Fibroblast of peridontal ligament (primary cell): Measurements from ENCODE around the gene SCD5.

Experiments used
- DNase-seq: peaks from one replicate; pipeline ENCODE4 v3.0.0-alpha.2; 2010; ENCODE audit errors: extremely low read depth

The SCD5 gene

DNA sequence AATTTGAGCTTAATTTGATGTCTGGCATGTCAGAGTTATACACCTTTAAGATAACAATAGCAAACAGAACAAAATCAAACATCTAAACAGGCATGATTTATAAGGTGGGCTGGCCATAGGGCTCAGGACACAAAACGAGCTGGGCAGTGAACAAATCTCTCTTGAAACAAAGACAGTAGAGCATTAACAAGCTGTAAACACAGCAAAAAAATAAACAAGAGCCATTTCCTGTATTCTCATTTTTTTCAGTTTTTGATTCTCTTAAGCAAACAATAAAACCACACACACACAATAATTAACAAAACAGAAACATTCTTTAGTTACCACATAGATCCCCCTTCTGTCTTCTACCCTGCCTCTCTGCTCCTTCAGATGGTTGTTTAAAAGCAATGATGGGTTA, 168.5 kb downstream of the SCD5 start:
- DNase-seq = no peak

DNA sequence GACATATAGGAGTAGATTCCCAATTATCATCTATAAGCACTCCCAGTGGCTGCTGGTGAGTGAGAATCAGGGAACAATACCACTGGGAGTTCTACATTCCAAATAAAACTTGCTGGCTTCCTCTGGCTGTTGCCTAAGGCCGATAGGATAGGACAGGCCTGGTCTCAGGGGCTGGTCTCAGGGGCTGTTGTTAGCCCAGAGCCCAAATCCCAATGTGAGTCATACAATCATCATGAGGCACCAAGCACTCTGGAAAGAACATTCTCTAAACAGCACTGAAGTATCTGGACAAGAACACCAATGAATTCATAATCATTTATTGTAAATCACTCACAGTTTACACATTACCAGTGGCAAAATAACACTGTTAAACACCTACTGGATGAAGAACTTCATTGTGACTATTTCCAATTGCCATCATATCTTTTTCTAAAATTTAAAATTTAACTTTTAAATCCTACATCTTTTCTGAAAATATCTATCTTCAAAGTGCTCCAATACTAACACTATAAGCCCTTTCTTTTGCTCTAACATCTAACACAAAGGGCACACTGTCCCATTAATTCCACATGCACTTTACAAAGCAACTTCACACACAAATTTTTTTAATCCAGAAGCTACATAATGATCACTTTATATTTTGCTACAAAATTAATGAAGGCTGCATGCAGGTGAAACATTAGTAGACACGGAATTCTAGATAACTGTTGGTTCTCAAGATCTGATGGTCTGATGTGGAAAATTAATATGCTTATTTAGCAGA, 169.2 kb downstream of the SCD5 start:
- no peak for DNase-seq

DNA sequence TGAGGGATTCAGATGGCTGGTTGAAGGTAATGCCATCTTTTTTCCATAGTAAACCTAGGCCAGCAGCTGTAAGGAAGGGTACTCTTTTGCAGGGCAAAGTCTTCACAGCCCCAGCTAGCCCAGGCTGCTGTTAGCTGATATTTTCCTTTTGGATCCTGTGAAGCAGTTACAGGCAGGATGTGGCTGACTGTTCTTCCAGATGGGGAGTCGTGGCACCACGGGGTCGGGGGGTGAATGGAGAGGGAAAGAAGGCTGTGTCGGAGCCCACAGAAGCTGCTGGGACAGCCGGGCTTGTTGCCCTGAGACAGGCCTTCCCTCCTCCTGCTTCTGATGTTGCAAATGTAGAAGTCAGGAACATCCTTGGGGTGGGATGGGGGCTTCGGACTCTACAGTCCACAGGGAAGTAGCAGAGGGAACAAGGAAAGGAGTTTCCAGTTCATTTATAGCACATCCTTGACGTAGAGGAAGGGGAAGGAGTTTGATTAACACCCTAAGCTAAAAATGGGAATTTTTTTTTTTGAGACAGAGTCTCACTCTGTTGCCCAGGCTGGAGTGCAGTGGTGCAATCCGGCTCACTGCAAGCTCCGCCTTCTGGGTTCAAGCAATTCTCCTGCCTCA, 172.2 kb downstream of the SCD5 start:
- DNase-seq = no peak

DNA sequence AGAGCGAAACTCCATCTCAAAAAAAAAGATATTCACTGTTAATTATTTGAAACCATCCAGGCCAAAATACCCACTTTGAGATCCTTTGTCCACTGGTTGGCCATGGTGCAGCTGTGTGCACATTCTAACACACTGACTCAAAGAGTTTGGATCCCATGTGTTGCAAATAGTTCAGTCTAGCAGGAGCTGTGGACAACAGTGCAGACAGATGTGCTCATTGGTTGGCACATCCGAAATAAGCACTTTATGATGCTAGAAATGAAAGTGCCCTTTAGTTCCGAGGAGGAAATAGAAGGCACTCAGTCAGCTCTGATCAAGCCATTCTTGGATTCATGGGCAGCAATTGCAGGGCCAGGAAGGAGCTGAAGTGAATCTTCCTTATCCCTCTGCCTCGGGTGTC, 173.8 kb downstream of the SCD5 start:
- no peak for DNase-seq

DNA sequence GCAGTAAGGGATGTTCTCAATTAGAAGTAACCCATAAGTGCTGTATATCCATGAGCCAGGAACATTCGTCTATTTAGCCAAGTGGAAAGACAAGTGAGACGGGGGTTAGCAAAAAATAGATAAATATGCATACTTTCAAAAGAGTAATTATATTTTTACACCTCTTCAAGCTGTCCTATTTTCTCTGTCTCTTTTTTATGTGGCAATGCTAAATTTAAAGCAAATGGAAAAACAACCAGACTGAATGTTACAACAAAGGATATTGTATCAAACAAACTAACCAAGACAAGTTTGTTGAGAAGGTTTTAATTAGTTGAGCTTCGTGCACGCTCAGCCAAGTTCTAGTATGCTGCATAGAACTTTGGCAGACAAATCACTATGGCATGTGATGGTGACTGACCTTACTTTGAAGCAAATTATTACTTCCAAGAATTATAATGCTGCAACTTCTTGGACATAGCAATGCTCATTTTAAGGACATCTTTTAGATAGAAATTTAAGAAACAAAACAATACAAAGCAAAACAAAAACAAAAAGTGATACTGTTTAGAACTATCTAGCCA, 175.4 kb downstream of the SCD5 start:
- peak; percentile 12 for DNase-seq

GRCh38 chr4:82621251-82621650, 177.3 kb downstream of the SCD5 start:
- DNase-seq = no peak

DNA sequence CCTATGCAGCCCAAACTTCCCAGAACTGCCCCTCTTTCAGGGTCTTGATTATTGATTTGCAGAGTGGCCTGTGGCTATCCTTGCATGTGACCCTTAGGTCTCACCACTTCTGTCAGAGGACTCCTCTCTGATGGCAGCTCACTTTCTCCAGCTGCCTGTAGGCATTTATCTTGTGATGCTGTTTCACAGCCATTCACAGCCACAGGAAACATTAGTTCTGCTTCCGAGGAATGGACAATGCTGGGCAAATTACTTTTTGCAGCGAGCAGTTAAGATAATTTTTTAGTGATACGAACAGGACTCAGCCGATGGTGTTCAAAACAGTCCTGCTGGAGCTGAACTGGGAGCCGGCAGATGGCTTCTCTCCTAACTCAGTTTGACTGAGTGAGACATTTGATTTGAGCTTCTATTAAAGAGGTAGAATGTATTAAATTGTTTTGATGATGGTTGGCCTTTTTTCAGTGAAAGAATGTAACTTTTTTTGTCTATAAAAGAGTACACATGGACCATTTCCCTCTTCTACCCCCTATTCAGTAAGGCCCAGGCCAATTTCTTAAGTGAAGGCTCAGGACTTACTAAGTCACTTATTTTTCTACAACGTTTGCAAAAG, 178.4 kb downstream of the SCD5 start:
- DNase-seq = no peak

DNA sequence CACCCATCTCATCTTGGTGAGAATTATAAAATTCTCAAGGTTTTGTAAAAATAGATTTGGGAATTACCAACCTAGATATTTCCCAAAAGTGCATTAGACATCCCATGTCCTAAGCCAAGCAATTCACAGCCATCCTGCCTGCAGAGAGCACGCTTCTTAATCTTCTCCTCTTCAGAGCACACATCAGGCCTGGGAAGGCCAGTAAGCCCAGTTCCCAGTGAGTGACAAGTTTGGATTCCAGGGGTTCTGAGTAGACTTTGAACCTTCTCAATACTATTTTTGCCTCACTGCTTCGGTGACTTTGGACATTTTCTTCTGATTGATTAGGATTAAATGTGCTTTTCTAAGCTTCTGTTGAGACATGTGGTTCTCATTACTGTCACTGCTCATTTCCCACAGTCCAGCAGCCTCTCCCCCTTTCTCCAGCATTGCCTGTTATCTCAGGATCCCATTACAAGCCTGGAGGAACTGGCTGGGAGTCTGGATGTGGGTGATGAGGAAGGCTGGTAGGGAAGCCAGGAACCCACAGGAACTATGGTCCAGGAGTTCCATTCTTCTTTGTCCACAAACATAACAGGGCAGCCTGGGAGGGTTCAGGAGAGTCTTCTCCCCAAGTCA, 180.4 kb downstream of the SCD5 start:
- peak; percentile 63 for DNase-seq

GRCh38 chr4:82614838-82615449, 183.7 kb downstream of the SCD5 start:
- DNase-seq = no peak

DNA sequence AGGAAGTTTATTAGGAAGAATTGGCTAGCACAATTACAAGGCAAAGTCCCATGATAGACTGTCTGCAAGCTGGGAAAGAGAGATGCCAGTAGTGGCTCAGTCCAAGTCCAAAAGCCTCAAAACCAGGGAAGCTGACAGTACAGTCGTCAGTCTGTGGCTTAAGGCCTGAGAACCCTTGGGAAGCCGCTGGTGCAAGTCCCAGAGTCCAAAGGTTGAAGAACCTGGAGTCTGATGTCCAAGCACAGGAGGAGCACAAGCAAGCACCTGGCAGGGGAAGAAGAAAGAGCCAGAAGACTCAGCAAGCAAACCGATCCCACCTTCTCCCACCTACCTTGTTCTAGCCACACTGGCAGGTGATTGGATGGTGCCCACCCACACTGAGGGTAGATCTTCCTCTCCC, 185.5 kb downstream of the SCD5 start:
- DNase-seq = no peak

DNA sequence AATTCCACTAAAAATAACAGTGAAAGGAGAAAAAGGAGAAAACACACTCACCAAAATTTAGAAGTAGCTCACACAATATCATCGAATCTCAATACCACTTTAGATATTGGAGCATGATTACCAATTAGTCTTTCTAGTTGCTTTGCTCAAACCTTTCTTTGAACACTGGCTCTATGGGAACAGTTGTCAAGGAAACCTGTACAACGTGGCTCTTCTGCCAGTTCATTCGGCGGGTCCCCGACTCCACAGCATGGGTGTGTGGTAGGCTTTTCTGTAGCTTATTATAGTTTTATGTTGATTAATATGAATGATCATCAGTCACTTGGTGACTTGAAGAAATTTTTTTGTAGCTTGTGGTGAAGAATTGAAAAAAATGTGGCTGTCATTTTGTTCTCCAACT, 186.6 kb downstream of the SCD5 start:
- DNase-seq = no peak

DNA sequence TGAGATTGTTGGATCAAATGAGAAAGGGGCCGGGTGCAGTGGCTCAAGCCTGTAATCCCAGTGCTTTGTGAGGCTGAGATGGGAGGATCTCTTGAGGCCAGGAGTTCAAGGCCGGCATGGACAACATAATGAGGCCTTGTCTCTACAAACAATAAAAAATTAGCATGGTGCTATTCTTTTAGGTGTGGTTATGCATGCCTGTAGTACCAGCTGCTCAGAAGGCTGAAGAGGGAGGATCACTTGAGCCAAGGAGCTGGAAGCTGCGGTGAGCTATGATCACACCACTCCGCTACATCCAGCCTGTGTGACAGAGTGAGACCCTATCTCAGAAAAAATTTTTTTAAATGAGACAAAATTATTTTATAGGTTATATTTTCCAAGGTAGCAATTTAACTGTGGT, 187.1 kb downstream of the SCD5 start:
- DNase-seq = no peak

- no peak for DNase-seq
Observed at GRCh38 chr4:82610041-82610440, 188.6 kb downstream of the SCD5 start.

GRCh38 chr4:82606622-82607021, 192.0 kb downstream of the SCD5 start:
- no peak for DNase-seq

GRCh38 chr4:82604522-82604921, 194.1 kb downstream of the SCD5 start:
- no peak for DNase-seq

GRCh38 chr4:82601242-82602015, 197.2 kb downstream of the SCD5 start:
- DNase-seq = no peak

- DNase-seq = no peak
Observed at GRCh38 chr4:82599336-82599735, 199.3 kb downstream of the SCD5 start.

DNA sequence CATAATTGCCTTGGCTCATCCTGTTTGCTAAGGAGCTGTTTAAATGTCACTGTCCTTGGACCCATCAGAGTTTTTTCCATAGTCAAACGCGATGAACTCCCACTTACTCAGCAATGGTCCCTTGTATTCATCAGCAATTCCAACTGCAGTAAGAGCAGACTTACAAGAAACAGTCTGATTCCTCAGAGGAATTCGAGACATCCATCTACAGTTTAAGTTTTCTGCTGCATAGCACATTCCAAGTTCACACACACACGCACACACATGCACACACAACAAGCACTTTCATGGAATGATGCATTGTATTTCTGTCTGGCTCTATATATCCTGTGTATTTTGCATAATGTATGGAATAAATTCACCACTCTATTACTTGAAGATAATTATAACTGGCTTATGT, 204.1 kb downstream of the SCD5 start:
- no peak for DNase-seq

DNA sequence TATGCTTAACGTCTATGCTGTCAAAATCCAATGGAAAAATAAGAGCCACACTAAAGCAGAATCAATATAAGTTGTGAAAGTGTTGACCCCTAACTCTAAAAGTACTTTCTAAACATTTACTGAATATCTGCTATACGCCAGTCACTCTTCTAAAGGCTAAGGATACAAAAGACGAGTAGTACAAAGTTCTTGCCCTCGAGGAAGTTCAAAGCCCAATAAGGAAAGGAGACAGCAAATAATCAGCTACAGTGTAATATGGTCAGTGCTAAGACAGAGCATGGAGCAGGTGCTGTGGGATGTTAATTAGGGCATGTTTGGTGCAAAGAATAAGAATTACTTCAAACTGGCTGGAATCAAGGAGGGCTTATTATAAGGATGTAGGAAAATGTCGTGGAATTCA, 205.2 kb downstream of the SCD5 start:
- DNase-seq = no peak

GRCh38 chr4:82592639-82593038, 206.0 kb downstream of the SCD5 start:
- DNase-seq = no peak

GRCh38 chr4:82591592-82591991, 207.0 kb downstream of the SCD5 start:
- DNase-seq = no peak
